WTC11 (cell line): ENCODE measurements around the gene LIG3.

Source experiments
- NR1H2 ChIP-seq: sonication (generic); formaldehyde crosslinking; IDR thresholded peaks from 2 replicates; pipeline ENCODE4 v1.9.0; 2021; ENCODE audit warnings: mild to moderate bottlenecking, moderate library complexity, missing genetic modification reagents
- TF ChIP-seq, protein P1 (sequence below): sonication (generic); formaldehyde crosslinking; IDR thresholded peaks from 2 replicates; pipeline ENCODE4 v1.8.1; 2022; ENCODE audit warnings: mild to moderate bottlenecking, missing genetic modification reagents, moderate library complexity, borderline replicate concordance

DNA sequence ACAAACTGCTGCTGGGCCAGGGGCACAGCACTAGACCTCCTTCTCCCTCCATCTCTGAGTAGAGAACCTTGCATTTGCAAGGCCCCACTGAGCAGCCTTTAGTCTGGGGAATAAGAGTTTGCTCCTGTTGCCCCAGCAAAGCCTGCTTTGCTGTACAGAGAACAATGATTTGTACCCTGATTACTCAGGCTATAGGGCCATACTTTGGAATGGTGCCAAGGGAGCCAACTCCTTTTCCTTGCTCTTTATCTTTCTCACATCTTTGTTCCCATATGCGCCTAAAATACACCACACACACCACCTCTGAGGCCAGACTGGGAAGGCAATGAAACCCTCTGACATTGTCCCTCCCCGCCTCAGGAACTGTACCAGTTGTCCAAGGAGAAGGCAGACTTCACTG, 21.2 kb downstream of the LIG3 start:
- TF ChIP-seq NR1H2 (CRISPR knock-in tag), result no peak
- TF ChIP-seq, protein P1, sequence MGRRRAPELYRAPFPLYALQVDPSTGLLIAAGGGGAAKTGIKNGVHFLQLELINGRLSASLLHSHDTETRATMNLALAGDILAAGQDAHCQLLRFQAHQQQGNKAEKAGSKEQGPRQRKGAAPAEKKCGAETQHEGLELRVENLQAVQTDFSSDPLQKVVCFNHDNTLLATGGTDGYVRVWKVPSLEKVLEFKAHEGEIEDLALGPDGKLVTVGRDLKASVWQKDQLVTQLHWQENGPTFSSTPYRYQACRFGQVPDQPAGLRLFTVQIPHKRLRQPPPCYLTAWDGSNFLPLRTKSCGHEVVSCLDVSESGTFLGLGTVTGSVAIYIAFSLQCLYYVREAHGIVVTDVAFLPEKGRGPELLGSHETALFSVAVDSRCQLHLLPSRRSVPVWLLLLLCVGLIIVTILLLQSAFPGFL (CRISPR knock-in tag), result no peak
